Mesenchymal stem cell (in vitro differentiated cells and primary cell): ENCODE results near the gene HMGXB4.

Experiments used
- DNase-seq: peaks from one replicate; pipeline ENCODE4 v3.0.0-alpha.2; 2013
- H2AFZ ChIP-seq: one replicate; pipeline ENCODE4 v1.6.1; 2013; ENCODE audit warnings: low read depth, mild to moderate bottlenecking, control low read depth, inconsistent platforms, low read length, moderate library complexity
- H2AK5ac ChIP-seq: 2 replicates; pipeline ENCODE4 v1.6.1; 2013; ENCODE audit warnings: low read length, moderate library complexity, mild to moderate bottlenecking, inconsistent platforms; ENCODE audit not compliant: severe bottlenecking
- H2BK120ac ChIP-seq: one replicate; pipeline ENCODE4 v1.6.1; 2013; ENCODE audit warnings: low read depth, mild to moderate bottlenecking, inconsistent platforms, low read length, moderate library complexity
- H2BK12ac ChIP-seq, 2 experiments: one replicate each; pipeline ENCODE4 v1.6.1; 2013; ENCODE audit warnings: inconsistent platforms in 2 of 2, low read length in 2 of 2, mild to moderate bottlenecking in 2 of 2, moderate library complexity in 2 of 2, control low read depth in 1 of 2
- H2BK15ac ChIP-seq: one replicate; pipeline ENCODE4 v1.6.1; 2013; ENCODE audit warnings: mild to moderate bottlenecking, low read depth, inconsistent platforms; ENCODE audit not compliant: poor library complexity, severe bottlenecking
- H2BK5ac ChIP-seq: 2 replicates; pipeline ENCODE4 v1.6.1; 2013; ENCODE audit warnings: low read depth, mild to moderate bottlenecking, low read length, control low read depth, inconsistent platforms; ENCODE audit not compliant: poor library complexity, severe bottlenecking
- H3K14ac ChIP-seq, 2 experiments: one replicate each; pipeline ENCODE4 v1.6.1; 2013; ENCODE audit warnings: inconsistent platforms in 2 of 2, low read length in 2 of 2, control low read depth in 1 of 2, mild to moderate bottlenecking in 1 of 2, moderate library complexity in 1 of 2
- H3K18ac ChIP-seq, 2 experiments: one replicate each; pipeline ENCODE4 v1.6.1; 2013; ENCODE audit warnings: inconsistent platforms in 2 of 2, low read length in 2 of 2, control low read depth in 1 of 2, low read depth in 1 of 2, mild to moderate bottlenecking in 1 of 2
- H3K23ac ChIP-seq, 2 experiments: one replicate each; pipeline ENCODE4 v1.6.1; 2013; ENCODE audit warnings: inconsistent platforms in 2 of 2, low read length in 2 of 2, mild to moderate bottlenecking in 2 of 2, moderate library complexity in 2 of 2, control low read depth in 1 of 2
- H3K27ac ChIP-seq: 2 replicates; pipeline ENCODE4 v1.5.1; 2013; ENCODE audit warnings: mild to moderate bottlenecking, moderate library complexity, low read length, control low read depth, inconsistent platforms; ENCODE audit not compliant: poor library complexity, severe bottlenecking
- H3K27me3 ChIP-seq, 2 experiments: 2 replicates each; pipeline versions ENCODE4 v1.6.1 to v1.7.0; 2013; ENCODE audit warnings: low read length in 2 of 2, mild to moderate bottlenecking in 2 of 2, moderate library complexity in 2 of 2, control low read depth in 1 of 2, inconsistent platforms in 1 of 2; ENCODE audit not compliant: control insufficient read depth in 1 of 2, insufficient read depth in 1 of 2
- H3K36me3 ChIP-seq, 2 experiments: 2 replicates each; pipeline versions ENCODE4 v1.6.1 to v1.7.0; 2013; ENCODE audit warnings: low read length in 2 of 2, control low read depth in 1 of 2, inconsistent platforms in 1 of 2, low read depth in 1 of 2, mild to moderate bottlenecking in 1 of 2; ENCODE audit not compliant: insufficient read depth in 2 of 2, control insufficient read depth in 1 of 2
- H3K4ac ChIP-seq, 2 experiments: one replicate each; pipeline ENCODE4 v1.6.1; 2013; ENCODE audit warnings: inconsistent platforms in 2 of 2, low read length in 2 of 2, mild to moderate bottlenecking in 2 of 2, moderate library complexity in 2 of 2, control low read depth in 1 of 2, low read depth in 1 of 2
- H3K4me1 ChIP-seq: 2 replicates; pipeline ENCODE4 v1.6.1; 2013; ENCODE audit warnings: low read depth, low read length, control low read depth; ENCODE audit not compliant: control insufficient read depth, insufficient read depth
- H3K4me2 ChIP-seq: 2 replicates; pipeline ENCODE4 v1.6.1; 2013; ENCODE audit warnings: low read length, mild to moderate bottlenecking, inconsistent platforms; ENCODE audit not compliant: poor library complexity, severe bottlenecking
- H3K4me3 ChIP-seq, 2 experiments: 2 replicates each; pipeline versions ENCODE4 v1.5.1 to v1.7.0; 2013; ENCODE audit warnings: low read length in 2 of 2, mild to moderate bottlenecking in 2 of 2, control low read depth in 1 of 2, low read depth in 1 of 2; ENCODE audit not compliant: insufficient read depth in 1 of 2
- H3K79me1 ChIP-seq: replicated peaks from 2 replicates; pipeline ENCODE4 v1.6.1; 2013; ENCODE audit warnings: mild to moderate bottlenecking, control low read depth, low read length, inconsistent platforms; ENCODE audit not compliant: poor library complexity, severe bottlenecking
- H3K9ac ChIP-seq: 2 replicates; pipeline ENCODE4 v1.7.0; 2013; ENCODE audit warnings: mild to moderate bottlenecking, low read length, moderate library complexity
- H3K9me3 ChIP-seq: 2 replicates; pipeline ENCODE4 v1.7.0; 2013; ENCODE audit warnings: mild to moderate bottlenecking, low read length; ENCODE audit not compliant: control insufficient read depth
- H4K8ac ChIP-seq: one replicate; pipeline ENCODE4 v1.6.1; 2013; ENCODE audit warnings: inconsistent platforms, mild to moderate bottlenecking, low read length, moderate library complexity
- H4K91ac ChIP-seq: one replicate; pipeline ENCODE4 v1.6.1; 2013; ENCODE audit warnings: mild to moderate bottlenecking, low read length, inconsistent platforms
- WGBS: methylation state at CpG from one replicate; pipeline ENCODE4 v1.1.7; 2013; ENCODE audit warnings: mixed read lengths; 5-methylcytosine and 5-hydroxymethylcytosine counted together

The HMGXB4 gene

DNA sequence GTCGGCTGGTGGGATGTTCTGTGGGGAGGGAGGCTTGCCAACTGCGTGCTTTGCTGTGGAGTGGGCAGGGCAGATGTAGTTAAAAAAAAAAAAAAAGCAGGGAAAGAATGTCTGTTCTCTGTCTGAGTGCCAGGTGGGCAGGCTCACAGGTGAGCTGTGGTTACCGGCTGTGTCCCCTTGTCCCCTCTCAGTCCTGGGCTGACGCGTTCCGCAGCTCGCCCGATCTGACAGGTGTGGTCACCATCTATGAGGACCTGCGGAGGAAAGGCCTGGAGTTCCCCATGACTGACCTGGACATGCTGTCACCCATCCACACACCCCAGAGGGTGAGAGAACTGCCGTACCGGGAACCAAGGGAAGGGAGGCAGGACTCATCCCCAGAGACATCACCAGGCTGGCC, 66.0 kb downstream of the HMGXB4 start:
- Histone ChIP-seq H2BK5ac (no peak overlapping the region), H3K4me2 (no peak overlapping the region), H3K4ac (no peak overlapping the region), H2BK12ac (no peak overlapping the region), H3K14ac (no peak overlapping the region), H3K27ac (no peak overlapping the region), H4K91ac (no peak overlapping the region), H3K4me3 (no peak overlapping the region), H3K18ac (no peak overlapping the region), H2AFZ (no peak overlapping the region), H3K36me3 (peaks cover 81 to 93% of the 10 kb centered on the region in 2 experiments), H3K23ac (no peak overlapping the region), H3K4me1 (no peaks in the 10 kb centered on the region), H2AK5ac (no peak overlapping the region), H3K9ac (no peak overlapping the region), H3K79me1 (peaks cover 8% of the 10 kb centered on the region), H2BK120ac (no peak overlapping the region), H3K27me3 (no peaks in the 10 kb centered on the region), H4K8ac (no peak overlapping the region), H2BK15ac (no peak overlapping the region), H3K9me3 (no peaks in the 10 kb centered on the region)
- WGBS = 96% methylated on average over 11 of the region's 11 CpGs
- DNase-seq = no peak

DNA sequence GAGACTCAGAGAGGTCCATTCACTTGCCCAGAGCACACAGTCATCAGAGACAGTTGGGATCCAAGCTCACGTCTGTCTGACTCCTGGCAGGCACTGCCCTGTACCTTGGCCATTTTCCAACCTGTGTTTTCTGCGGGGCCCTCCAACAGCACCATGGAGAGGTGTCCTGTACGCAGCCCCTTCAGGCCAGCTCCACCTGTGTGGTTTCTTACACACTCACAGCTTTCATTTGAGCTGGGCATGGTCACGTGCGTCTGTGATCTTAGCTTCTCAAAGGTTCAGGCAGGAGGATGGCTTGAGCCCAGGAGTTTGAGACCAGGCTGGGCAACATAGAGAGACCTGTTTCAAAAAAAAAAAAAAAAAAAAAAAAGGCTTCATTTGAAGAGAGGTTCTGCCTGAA, 66.8 kb downstream of the HMGXB4 start:
- no peak overlapping the region for H2AK5ac ChIP-seq
- H3K9me3 ChIP-seq = no peaks in the 10 kb centered on the region
- no peak overlapping the region for H3K4me2 ChIP-seq
- no peaks in the 10 kb centered on the region for H3K4me1 ChIP-seq
- H3K4me3 ChIP-seq = no peak overlapping the region
- H2BK15ac ChIP-seq = no peak overlapping the region
- no peak overlapping the region for H3K4ac ChIP-seq
- H3K18ac ChIP-seq = no peak overlapping the region
- H3K79me1 ChIP-seq = peaks cover 6% of the 10 kb centered on the region
- no peak overlapping the region for H3K14ac ChIP-seq
- H3K27me3 ChIP-seq = no peaks in the 10 kb centered on the region
- no peak overlapping the region for H3K9ac ChIP-seq
- H2BK12ac ChIP-seq = no peak overlapping the region
- H3K27ac ChIP-seq = no peak overlapping the region
- H2AFZ ChIP-seq = no peak overlapping the region
- no peak overlapping the region for H2BK5ac ChIP-seq
- peaks cover 78 to 92% of the 10 kb centered on the region in 2 experiments for H3K36me3 ChIP-seq
- H4K91ac ChIP-seq = no peak overlapping the region
- no peak overlapping the region for H3K23ac ChIP-seq
- WGBS = 91% methylated on average over 5 of the region's 5 CpGs
- no peak overlapping the region for H4K8ac ChIP-seq
- no peak for DNase-seq
- no peak overlapping the region for H2BK120ac ChIP-seq

DNA sequence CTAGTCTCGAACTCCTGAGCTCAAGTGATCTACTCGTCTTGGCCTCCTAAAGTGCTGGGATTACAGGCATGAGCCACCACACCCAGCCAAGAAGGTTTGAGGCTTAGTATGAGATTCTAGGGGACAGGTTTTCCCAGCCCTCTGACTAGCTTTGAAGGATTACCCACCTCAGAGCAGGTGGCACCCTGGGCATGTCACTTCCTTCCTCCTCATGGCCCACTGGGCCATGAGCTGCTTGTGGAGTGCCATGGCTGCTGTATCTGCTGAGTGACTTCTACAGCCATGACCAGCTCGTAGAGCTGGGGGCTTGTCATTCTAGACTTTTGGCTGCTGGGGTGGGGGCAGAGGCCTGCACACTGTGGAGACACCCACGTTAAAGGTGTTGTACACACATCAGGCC, 67.5 kb downstream of the HMGXB4 start:
- Histone ChIP-seq H3K14ac (no peak overlapping the region), H4K8ac (no peak overlapping the region), H2BK12ac (no peak overlapping the region), H3K9ac (no peak overlapping the region), H3K4me1 (no peaks in the 10 kb centered on the region), H2AFZ (no peak overlapping the region), H2AK5ac (no peak overlapping the region), H3K4me2 (no peak overlapping the region), H3K4me3 (no peak overlapping the region), H3K4ac (no peak overlapping the region), H3K27ac (no peak overlapping the region), H3K18ac (no peak overlapping the region), H3K36me3 (peaks cover 74 to 92% of the 10 kb centered on the region in 2 experiments), H2BK15ac (no peak overlapping the region), H2BK5ac (no peak overlapping the region), H2BK120ac (no peak overlapping the region), H3K79me1 (peaks cover 6% of the 10 kb centered on the region), H3K9me3 (no peaks in the 10 kb centered on the region), H3K27me3 (no peaks in the 10 kb centered on the region), H4K91ac (no peak overlapping the region), H3K23ac (no peak overlapping the region)
- DNase-seq = no peak
- WGBS = 91% methylated on average over 4 of the region's 4 CpGs

DNA sequence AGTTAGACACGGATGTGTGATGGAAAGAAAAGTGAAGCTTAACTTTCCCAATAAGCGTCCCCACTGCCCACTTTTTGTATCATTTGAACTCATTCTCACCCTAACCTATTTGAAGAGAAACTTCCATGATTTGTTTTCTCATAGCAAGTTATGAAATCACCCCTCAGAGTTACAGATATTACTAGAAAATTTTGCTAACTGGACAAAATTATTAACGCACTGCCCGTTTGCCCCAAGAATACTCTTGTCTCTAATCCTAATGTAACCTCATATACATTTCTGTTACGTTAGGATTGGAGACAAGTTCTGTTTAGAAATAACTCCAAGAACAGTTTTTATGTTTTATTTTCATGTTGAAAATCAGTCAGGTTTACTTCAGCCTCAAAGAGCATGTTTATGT, 67.9 kb downstream of the HMGXB4 start:
- Histone ChIP-seq H3K23ac (no peak overlapping the region), H2BK12ac (no peak overlapping the region)

More for the DNA sequence above, 67.9 kb downstream of the HMGXB4 start:
- Histone ChIP-seq H3K14ac (no peak overlapping the region), H3K4me3 (no peak overlapping the region), H3K36me3 (peaks cover 73 to 90% of the 10 kb centered on the region in 2 experiments), H3K9ac (no peak overlapping the region), H2BK15ac (no peak overlapping the region), H3K9me3 (no peaks in the 10 kb centered on the region), H3K27ac (no peak overlapping the region), H3K4me1 (peaks cover 1% of the 10 kb centered on the region), H4K8ac (no peak overlapping the region), H3K4ac (no peak overlapping the region), H3K27me3 (no peaks in the 10 kb centered on the region), H4K91ac (no peak overlapping the region), H2AFZ (no peak overlapping the region), H3K18ac (no peak overlapping the region), H3K79me1 (peaks cover 5% of the 10 kb centered on the region), H3K4me2 (no peak overlapping the region), H2BK5ac (no peak overlapping the region), H2BK120ac (no peak overlapping the region), H2AK5ac (no peak overlapping the region)
- no peak for DNase-seq
- 81% methylated on average over 1 of the region's 5 CpGs for WGBS
